Ammon's horn (tissue), 1 donor: ENCODE results near the gene PLA2G2D.
"Not testable (repeated sequence)": the region's sequence is repeated elsewhere in the genome, so short reads cannot be mapped to it uniquely, and the experiment has no call there.

Source experiments
- DNase-seq: peaks from one replicate; pipeline ENCODE4 v3.0.0-alpha.2; 2016; ENCODE audit warnings: low spot score

Gene PLA2G2D

GRCh38 chr1:20143318-20143717, 24.0 kb upstream of the PLA2G2D start:
- no peak for DNase-seq

GRCh38 chr1:20142001-20142710, 22.8 kb upstream of the PLA2G2D start:
- DNase-seq, result no peak

DNA sequence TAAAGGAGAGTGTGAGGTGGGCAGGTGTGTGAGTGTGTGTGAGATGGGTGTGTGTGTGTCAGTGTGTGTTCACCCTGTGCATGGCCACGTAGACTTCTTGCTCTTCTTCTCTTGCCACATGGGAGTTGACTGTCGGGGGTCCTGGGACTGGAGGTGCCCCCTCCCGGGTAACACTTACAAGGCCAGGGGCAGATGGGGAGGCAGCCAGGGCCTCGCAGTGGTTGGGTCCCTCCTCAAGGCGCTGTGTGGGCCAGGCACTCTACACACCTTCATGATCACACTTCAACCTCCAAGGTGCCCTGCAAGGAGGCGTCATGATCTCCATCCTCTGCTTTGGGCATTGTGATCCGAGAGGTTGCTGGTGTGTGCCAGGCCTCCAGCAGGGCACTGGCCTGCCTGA, 22.1 kb upstream of the PLA2G2D start:
- no peak for DNase-seq

- DNase-seq, result no peak
These were observed 21.7 kb upstream of the PLA2G2D start for GRCh38 chr1:20141001-20141400.

GRCh38 chr1:20139776-20140612, 20.7 kb upstream of the PLA2G2D start:
- no peak for DNase-seq

DNA sequence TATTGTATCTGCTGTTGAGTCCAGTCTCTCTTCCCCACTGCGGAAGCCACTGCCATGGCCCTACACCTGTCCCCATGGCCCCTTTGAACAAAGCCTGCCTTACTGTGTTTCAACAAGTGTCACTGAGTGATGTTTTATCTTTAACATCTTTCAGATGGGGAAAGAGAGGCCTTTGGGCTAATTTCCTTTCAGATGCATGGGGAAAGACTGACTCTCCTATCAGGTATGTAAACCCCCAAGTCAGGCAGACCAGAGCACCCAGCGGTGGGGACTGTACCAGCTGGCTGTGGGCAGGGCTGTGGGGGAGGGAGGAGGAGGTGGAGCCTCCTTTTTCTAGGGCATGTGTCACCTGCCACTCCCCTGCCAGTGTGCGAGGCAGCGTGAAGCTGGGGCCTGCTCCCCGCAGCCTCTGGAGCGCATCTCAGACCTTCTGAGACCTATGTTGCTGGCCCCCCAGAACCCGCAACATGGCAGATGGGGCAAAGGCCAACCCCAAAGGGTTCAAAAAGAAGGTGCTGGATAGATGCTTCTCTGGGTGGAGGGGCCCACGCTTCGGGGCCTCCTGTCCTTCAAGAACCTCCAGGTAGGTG, 19.7 kb upstream of the PLA2G2D start, which contains the start of gene PLA2G2F:
PLA2G2F (plus strand) TSS at position 363 of the 590 bp plus-strand sequence; CDS start at position 468, 105 bp downstream.
- no peak for DNase-seq

DNA sequence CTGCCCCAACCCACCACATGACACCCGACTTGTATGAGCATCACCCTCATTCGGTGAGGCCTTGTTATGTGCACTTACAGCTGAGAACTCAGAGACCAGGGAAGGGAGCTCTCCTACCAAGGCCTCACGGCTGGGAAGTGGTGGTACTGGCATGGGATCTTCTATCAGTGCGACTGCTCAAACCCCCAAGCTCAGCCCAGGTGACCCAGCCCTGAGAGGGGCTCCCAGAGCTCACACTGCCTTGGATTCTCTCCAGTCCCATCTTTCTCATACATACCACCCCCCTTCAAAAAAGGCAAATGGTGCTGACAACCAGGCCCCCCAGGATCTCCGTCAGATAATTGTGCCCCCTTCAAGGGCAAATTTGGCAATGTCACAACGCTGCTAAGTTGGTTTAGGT, 19.0 kb upstream of the PLA2G2D start:
- DNase-seq, result no peak

DNA sequence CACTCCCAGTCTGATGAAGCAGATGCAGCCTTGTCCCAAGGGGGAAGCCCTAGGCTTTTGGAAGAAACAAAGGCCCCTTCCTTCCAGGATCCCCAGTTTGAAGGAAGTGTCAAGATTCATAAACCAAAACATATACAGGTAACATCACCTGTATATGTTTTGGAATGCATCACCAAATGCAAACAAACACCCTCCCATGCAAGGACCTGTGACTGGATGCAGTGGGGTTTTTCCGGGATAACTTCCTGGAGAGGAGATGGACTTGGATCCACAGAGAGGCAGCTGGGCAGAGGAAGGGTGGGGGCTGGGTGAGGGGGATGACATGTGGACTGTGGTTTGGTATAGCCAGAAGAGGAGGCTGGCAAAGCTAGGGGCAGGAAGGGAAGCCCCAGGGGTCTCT, 18.3 kb upstream of the PLA2G2D start:
- no peak for DNase-seq

- no peak for DNase-seq
These were observed 17.7 kb upstream of the PLA2G2D start for GRCh38 chr1:20137055-20137454.

DNA sequence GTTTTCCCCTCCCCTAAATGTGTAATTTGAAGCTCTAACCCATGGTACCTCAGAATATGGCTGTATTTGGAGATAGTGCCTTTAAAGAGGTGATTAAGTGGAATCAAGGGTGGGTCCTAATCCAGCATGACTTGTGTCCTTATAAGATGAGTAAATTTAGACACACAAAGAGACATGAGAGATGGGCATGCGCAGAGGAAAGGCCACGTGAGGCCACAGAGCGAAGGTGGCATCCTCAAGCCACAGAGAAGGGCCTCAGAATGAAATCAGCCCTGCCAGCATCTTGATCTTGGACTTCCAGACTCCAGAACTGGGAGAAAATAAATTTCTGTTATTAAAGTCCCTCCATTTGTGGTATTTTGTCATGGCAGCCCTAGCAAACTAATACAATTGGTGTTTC, 16.9 kb upstream of the PLA2G2D start:
- no peak for DNase-seq

- DNase-seq, result no peak
These were observed 15.7 kb upstream of the PLA2G2D start for GRCh38 chr1:20134995-20135394.

DNA sequence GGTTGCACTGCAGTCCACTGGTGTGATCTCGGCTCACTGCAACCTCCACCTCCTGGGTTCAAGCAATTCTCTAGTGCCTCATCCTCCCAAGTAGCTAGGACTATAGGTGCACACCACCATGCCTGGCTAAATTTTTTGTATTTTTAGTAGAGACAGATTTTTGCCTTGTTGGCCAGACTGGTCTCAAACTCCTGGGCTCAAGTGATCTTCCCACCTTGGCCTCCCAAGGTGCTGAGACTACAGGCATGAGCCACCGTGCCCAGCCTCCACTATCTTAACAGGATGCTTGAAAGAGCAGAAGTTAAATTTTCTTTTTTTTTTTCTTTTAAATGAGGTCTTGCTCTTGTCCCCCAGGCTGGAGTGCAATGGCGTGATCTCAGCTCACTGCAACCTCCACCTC, 11.2 kb upstream of the PLA2G2D start:
- not testable (repeated sequence) for DNase-seq

- DNase-seq, result no peak
These were observed 7.6 kb upstream of the PLA2G2D start for GRCh38 chr1:20126806-20127440.

DNA sequence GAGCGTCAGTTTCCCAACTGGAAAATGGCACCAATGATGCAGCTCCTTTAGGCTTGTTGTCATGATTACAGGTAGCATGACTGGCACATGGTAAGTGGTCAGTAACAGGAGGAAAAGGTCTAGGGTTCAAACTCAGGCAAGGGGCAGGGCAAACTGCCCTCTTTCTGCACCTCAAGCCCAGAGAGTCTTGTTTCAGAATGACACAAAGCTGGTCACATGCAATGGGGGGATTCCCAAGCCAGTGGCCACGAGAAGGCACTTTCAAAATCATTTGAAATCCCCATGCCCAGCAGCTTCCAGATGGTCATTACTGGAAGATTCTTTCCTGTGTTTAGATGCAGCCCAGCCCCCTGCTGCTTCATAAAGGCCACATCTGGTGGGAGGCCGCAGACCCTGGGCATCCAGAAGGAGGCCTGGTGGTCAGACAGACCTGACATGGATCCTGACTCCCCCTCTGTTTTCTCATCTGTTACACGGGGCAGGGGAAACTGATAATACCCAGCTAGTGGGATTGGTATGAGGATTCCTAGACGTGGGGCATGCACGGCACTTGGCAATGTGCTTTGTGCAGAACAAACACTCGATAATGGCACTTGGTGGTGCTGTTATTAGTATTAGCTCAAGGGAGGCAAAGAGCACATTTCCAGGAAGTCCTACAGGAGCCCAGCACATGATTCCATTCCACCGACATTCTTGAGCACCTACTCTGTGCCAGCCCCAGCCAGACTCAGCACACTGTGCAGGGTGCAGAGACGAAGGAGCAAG, 6.9 kb upstream of the PLA2G2D start:
- DNase-seq, result no peak

DNA sequence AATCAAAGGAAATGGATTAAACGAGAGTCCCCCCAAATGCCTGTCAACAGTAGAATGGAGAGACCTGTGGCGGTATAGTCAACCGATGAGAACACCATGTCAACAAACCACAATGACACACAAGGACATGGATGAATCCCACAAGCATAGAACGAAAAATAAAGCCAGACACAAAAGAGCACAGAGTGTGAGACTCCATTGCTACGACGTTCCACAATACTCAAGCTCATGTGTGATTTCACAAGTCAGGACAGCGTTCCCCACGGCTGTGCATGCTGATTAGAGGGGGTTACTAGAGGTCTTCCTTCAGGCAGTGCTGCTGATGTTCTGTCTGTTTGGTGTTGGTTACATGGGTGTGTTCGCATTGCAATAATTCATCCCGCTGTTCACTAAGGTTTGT, 5.8 kb upstream of the PLA2G2D start:
- no peak for DNase-seq

- DNase-seq, result no peak
These were observed 5.2 kb upstream of the PLA2G2D start for GRCh38 chr1:20124456-20125057.

DNA sequence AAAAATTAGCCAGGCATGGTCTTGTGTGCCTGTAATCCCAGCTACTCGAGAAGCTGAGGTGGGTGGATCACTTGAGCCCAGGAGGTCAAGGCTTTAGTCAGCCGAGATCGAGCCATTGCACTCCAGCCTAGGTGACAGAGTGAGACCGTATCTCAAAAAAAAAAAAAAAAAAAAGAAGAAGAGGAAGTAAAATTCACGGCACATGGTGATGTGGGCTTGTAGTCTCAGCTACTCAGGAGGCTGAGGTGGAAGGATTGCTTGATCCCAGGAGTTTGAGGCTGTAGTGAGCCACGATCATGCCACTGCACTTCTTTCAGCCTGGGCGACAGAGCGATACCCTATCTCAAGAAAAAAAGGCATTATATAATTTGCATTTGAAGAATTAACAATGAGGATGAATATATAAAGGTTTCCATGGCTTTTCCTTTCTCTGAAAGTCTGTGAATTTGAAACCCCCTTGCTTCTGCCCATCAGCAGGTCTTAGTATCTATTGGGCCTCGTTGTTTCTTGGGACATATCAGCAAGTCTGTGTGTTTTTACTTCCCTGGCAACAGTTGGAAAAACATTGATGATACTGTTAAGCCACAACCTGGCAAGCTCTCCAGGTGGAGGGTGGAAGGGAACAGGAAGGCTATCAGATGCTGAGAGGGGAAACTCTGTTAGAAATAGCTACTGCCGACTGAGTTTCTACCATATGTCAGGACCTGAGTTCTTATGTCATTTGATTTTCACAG, 4.6 kb upstream of the PLA2G2D start:
- DNase-seq, result no peak

- DNase-seq, result no peak
These were observed 1.5 kb upstream of the PLA2G2D start for GRCh38 chr1:20120796-20121195.

DNA sequence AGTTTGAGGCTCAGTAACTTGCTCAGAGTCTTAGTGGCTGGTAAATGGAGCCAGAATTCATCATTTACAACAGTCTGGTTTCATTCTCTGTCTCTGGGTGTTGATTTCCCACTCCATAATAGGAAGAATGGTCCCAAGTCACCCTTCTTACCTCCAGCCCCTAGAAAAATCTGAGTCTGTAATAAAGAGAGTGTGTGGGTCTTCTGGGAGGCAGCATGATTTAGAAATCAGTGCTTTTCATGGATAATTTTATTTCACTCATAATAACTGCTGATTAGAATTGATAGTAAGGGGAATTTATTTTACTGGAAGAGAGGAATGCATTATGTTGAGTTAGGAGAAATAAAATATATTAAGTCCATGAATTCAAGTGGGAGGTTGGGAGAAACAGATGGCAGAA, 2.1 kb downstream of the PLA2G2D start:
- no peak for DNase-seq

- DNase-seq, result no peak
These were observed 3.4 kb downstream of the PLA2G2D start for GRCh38 chr1:20115916-20116315.

GRCh38 chr1:20115479-20115878, 3.9 kb downstream of the PLA2G2D start:
- DNase-seq, result no peak
